EH (cell line): ENCODE data around the gene WNT2.

ENCODE experiments used
- DNase-seq: peaks from one replicate; pipeline ENCODE4 v3.0.0-alpha.2; 2015; ENCODE audit warnings: low read depth

WNT2 gene

DNA sequence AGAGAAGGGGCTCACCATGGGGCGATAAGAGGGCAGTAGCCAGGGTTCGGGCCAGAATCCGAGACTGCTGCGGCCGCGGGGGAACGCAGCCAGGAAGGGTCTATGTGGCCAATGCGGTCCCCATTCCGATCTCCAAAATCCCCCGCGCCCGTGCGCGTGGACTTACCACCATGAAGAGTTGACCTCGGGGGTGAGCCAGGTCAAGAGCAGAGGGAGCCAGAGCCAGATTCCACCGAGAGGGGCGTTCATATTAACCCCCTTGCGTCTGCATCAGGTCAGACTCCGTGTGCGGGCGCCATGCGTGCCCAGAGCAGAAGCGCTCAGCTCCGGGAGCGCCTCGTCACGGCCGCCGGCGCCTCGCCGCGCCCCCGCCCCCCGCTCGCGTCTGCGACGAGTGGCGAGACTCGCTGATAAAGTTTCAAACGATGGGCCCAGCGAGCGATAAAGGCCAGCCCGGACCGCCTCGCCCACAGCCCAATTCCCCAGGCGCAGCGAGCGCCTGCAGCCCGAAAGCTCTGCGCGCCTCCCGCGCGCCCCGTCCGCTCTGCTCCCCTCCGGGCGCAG is at the start of gene WNT2:
TSS of gene WNT2 (minus strand) at position 318 of the 564 bp plus-strand sequence. CDS start at position 249, 69 bp downstream.
- peak; percentile 15 for DNase-seq

GRCh38 chr7:117372073-117372472 is 49.2 kb upstream of the WNT2 start:
- DNase-seq: no peak

- DNase-seq: no peak
Measured at GRCh38 chr7:117364339-117365080, 41.7 kb upstream of the WNT2 start.

DNA sequence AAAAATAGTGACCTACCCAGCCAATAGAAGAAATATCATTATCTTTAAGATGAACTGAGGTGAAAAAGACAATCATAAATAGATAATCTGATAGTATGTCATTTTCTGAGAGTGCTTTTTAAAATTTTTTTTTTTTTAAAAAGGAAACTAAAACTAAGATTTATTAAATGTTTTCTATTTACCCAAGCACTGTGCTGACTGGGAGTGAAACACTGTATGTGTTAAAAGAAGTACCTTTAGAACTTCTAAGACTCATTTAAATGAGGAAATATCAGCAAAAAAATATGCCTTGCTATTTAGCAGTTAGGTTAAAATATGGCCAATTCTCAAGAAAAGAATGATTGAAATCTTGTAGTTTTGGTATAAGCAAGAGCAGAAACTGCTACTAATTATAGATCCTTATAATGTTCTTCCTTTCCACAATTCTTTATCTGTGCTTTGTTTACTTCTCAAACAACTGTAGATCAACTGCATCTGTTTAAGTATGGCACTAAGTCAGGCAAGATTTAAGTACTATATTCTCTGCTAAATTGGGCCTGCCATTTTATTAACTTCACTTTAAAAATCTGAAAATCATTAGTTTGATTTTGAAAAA is 39.5 kb upstream of the WNT2 start:
- DNase-seq: no peak

GRCh38 chr7:117350027-117350426 is 27.2 kb upstream of the WNT2 start:
- no peak for DNase-seq

GRCh38 chr7:117349570-117349969 is 26.7 kb upstream of the WNT2 start:
- DNase-seq: no peak

DNA sequence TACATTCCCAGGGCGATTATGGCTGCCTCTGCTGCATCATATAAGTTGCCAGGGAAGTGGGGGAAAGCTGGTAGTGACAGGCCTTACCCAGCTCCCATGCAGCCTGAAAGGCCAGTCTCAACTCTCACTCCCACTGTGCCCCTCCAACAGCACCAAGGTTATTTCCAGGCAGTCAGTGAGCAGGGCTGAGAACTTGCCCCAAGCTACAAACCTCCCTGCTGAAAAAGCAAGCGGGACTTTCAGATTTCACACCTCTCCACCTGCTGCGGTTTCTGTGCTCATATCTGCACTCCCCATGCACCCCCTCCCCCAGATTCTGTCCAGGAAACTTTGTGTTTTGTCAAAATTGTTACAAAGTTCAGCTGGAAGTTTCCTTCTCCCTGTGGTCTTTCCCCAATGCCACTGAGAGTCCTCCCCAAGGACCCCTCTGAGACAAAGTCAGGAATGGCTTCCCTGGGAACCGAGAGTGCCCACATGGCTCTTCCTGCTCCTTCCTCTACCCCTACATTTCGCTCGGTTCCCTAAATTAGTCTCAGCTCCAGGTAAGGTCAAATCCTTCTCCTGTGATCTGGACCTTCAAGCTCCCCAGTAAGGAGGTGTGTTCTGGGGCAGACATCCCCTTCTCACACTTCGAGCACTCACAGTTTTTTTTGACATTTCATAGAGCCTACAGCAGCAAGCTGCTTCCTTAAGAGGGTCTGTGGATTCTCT is 25.3 kb upstream of the WNT2 start:
- no peak for DNase-seq

DNA sequence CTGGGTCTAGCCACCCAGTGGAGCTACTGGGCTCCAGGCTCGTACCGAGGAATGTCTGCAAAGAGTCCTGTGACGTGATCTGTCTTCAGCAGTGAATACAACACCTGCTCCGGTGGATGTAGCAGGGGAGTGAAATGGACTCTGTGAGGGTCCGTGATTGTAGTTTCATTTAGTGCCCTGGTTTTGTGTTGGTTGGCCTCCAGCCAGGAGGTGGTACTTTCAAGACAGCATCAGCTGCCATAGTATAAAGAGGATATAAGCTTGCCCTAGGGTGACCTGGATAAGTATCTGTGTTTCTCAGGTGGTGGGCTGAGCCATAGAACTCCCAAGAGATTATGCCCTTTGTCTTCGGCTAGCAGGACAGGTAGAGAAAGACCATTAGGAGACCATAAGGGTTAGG is 24.6 kb upstream of the WNT2 start:
- no peak for DNase-seq

GRCh38 chr7:117346161-117346560 is 23.3 kb upstream of the WNT2 start:
- no peak for DNase-seq

DNA sequence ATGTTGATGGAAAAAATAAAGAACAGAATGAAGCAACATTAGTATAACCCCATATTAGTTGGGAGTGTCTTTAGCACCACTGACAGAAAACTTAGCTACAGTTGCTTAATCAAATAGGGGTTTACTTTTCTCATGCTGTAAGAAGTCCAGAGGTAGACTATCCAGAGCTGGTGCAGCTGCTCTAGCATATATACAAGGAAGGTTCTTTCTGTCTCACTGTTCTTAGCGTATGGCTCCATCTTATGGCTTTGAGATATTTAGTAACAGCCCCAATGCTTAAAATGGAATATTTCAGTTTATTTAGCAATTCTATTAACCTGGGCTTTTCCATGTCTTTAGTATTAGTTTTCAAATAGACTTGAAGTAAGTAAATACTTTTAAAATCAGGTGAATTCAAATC is 15.2 kb upstream of the WNT2 start:
- DNase-seq: peak; percentile 52

- no peak for DNase-seq
Measured at GRCh38 chr7:117333168-117333567, 10.3 kb upstream of the WNT2 start.

GRCh38 chr7:117332031-117332430 is 9.2 kb upstream of the WNT2 start:
- no peak for DNase-seq

DNA sequence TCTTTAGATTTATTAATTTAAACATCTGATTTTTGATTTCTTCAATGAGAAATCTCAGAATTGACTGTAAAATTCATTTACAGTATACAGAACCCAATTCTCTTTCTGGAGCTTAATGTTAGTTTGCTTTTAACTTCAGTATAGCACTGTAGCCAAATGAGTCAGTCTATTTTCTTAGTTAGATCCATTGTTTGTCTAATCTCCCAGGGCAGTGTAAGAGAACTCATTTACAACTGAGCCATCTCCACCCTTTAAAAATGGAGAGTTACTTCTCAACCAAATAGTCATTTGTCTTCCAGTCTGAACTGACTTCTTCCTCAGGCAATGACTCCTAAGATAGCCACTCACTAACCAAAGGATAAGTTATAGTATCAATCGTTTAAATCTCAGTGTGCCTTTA is 3.0 kb upstream of the WNT2 start:
- peak; percentile 50 for DNase-seq

GRCh38 chr7:117324960-117325359 is 2.1 kb upstream of the WNT2 start:
- peak; percentile 15 for DNase-seq

DNA sequence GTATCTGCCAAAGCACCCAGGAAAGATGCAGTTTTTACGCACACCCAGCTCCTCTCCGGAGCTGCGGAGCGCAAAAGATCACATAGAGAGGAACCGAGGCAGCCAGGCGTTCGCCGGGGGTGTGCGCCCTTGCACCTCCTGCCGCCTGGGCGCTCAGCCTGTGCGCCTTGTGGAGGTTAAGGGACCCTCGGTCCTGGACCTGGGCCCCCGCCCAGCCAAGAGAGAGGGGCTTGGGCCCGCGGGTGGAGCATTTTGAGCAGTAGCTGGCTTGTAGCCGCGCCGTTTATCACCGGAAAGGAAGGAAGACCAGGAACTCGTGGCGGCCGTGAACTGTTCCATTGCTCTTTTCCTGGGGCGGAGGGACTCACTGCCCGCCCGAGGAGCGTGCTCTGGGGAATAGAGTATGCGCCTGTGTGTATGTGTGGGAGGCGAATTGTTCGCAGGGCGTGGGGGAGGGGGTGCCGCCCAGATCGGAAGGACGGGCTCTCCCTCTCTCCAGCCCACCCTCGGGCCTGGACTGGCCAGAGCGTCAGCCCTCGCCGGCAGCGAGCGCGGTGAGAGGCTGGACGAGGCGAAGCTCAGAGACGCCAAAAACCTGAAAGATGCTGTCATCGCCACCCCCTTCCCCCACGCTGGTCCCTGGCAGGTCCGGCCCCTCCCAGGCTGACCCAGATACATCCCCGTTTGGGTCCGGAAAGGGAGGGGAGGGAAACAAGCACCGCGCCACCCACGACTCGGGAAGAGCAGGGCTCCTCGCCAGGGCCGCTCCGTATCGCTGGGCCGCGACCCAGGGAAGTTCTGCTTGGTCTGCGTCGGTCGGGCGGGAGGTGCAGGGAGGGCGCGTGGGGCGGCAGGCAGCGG is 1.2 kb upstream of the WNT2 start:
- peak; percentile 73 for DNase-seq

DNA sequence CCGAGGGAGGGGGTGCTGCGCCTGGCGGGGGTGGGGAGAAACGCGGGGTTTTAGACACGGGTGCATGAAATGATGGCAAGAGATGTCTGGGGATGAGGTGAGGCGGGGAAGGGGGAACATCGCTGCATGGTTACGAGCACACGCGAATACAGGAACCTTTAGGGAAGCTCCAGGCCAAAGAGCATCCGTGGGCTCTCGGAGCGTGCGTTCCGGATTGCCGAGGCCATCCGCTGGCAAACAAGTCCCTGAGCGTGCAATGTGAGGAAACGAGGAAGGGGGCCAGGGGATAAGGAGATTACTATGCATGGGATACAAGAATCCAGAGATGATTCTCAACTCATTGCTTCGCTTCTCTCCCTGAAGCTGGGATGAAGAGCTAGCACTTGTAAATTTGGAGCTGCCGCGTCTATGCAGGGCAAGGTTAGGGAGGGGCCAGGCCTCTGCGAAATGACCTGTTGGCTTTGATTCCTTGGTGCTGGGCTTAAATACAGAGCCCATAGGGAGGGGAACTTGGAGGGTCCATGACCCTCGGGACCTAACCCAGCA is 520 bp upstream of the WNT2 start:
- peak; percentile 36 for DNase-seq

DNA sequence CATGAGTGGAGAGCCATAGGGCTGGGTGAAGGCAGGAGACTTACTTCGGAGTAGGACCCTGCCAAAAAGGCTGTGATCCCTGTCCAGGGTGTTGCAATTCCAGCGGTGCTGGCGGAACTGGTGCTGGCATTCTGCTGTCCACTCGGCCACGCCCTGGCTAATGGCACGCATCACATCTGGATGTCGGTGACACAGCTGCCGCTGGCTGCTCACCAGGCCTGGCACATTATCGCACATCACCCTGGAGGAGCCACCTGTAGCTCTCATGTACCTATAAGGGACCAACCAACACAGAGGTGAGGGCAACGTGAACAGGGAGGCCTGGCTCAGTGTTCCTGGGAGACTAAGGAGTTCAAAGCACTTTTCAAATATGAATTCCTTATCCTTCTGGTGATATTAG is 2.3 kb downstream of the WNT2 start:
- DNase-seq: no peak

GRCh38 chr7:117319181-117319580 is 3.7 kb downstream of the WNT2 start:
- peak; percentile 56 for DNase-seq

DNA sequence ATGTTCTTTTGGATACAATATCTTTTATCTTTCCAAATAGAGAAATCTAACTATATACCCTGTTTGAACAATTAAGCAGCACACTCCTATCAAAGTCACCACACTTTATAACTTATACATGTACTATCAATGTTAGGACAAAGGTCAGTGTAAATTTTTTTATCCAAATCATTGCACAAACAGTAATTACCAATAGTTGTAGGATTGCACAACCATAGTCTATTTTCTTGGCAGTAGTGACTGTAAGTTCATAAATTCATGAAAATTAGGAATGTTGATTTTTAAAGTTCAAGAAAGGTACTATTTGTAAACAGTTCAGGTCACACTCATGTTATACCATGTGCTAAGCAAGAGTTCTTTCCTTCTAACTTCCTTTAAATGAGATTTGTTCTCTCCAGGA is 9.3 kb downstream of the WNT2 start:
- DNase-seq: no peak

- DNase-seq: no peak
Measured at GRCh38 chr7:117312593-117313580, 10.0 kb downstream of the WNT2 start.
